HUDEP-2 (cell line): ENCODE results near the gene BBC3.
"Not testable (repeated sequence)": the region's sequence is repeated elsewhere in the genome, so short reads cannot be mapped to it uniquely, and the experiment has no call there.

Source experiments
- DNase-seq, 76 experiments: peaks; one replicate each; lab custom pipeline; 2025; ENCODE audit not compliant: unreplicated experiment in 76 of 76; lab: John Stamatoyannopoulos, UW

BBC3 gene

DNA sequence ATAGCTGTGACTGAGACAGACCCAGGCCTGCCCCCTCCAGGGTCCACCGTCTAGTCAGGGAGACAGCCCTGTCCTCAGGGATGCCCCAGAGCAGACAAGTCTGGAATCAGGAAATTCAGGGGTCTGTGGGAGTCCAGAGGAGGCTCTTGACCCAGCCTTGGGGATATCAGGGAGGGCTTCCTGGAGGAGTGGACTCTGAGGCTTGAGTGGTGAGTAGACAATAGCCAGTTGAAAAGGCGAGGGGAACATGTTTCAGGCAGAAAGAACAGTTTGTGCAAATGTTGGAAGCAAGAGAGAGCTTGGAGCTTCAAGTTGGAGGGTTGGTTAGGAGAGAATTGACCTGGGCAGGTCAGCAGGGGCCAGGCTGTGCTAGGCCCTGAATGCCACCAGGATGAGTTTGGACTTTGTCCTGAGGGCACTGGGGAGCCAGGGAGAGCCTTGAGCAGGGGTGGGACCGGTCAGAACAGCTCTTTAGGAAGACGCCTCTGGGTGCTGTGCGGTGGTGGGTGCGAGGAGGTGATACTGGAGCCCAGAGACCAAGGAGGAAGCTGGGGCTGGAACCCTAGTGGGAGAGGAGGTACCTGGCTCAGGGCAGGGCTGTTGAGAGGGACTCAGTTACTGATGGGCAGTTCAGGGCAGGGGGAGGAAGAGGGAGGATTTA lies 28.0 kb upstream of the BBC3 start:
- no peak for DNase-seq

DNA sequence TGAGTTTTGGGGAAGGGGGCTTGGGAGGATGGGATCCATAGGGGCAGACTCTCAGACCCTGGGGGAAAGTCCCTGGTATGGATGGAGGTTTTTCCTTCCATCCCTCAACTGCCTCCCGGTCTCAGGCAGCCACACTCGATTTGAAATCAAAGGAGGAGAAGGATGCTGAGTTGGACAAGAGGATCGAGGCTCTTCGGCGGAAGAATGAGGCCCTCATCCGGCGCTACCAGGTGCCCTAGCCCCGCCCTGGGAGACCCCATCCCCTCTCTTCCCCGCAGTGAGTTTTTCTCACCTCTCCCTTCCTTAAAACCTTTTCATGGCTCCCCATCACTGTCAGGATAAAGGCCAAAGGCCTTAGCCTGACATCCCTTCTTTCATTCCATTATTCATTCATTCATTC lies 27.4 kb upstream of the BBC3 start:
- DNase-seq: no peak

DNA sequence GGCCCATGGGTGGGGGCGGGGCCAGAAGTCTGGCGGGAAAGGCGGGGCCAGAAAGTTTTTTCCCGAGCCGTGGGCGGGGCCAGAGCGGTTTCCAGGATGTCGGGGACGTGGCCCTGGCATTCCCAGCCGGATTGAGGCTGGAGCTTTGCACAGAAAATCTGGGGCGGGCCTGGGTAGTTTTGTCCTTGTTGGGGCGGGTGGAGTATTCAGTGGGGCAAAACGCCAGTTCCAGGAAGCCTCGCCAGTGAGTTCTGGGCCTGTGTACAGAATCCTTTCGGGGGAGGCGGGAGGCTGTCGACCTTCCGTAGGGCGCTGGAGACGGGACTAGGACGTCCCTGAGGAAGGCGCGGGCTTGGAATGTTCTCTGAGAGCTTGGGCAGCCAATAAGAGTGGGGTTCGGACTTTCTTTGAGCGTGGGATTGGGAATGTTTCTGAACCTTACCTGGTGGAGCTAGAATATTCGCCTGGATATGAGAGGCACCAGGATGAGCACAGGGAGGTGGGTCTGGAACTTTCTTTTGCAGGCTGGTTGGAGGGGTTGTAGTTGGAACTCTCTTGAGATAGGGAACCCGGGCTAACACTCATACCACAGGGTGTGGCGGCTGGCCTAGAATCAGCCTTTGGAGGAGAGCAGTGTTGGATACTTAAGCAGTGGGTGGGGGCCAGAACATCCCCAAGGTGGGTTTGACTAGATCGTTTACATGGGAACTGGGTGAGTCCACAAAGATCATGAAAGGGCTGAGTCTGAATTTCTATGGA lies 26.6 kb upstream of the BBC3 start:
- DNase-seq: peak in 18 of 76 experiments; percentile 7 to 54 (median 25)

GRCh38 chr19:47256693-47257410 lies 25.9 kb upstream of the BBC3 start:
- peak; percentile 90 to 100 (median 100) for DNase-seq

DNA sequence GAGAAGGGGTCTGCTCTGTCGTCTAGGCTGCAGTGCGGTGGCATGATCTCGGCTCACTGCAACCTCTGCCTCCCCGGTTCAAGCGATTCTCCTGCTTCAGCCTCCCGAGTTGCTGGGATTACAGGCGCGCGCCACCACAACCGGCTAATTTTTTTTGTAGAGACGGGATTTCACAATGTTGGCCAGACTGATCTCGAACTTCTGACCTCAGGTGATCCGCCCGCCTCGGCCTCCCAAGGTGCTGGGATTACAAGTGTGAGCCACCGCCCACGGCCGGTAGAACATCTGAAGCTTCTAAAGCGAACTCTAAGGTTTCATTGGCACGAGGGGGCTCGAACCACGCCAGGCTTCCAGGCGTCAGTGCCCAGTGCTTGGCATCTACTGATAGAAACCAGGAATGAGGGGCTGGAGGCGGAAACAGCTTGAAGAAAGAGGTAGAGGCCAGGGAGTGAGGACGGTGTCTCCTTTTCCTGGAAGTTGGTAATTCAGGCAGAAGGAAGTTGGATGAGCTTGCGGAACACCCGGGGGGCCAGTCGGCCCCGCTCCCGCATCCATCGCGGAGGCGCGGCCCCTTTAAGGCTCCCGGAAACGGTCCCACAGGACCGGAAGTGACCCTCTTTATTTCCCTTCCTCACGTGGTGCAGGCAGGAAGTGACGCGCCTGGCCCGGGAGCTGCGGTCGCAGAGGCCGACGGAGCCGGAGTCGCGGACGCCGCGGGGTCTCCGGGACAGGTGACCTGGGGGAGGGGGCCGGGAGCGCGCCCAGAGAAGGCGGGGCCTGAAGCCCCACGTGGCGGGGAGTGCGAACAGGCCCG lies 25.1 kb upstream of the BBC3 start, which contains the start of gene CCDC9:
Gene CCDC9 (plus strand): TSS at position 647 of the 814 bp plus-strand sequence. CDS start 1,876 bp downstream, outside the sequence.
- peak in 75 of 76 experiments; percentile 58 to 100 (median 98) for DNase-seq

DNA sequence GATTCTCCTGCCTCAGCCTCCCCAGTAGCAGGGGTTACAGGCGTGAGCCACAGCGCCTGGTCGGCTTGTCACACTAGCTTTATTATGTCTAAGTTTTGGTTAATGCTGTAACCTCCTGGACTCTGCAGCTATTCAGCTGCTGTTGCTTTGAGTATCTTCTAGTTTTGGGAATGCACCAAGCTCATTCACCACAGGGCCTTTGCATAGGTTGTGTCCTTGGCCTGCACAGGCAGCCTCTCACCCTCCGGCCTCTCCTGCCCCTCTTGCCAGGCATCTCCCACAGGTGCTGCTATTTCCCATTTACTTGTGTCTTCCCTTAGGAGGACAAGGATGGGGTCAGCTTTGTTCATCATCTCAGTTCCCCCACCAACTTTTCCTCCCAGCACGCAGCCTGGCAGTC lies 23.0 kb upstream of the BBC3 start:
- no peak for DNase-seq

DNA sequence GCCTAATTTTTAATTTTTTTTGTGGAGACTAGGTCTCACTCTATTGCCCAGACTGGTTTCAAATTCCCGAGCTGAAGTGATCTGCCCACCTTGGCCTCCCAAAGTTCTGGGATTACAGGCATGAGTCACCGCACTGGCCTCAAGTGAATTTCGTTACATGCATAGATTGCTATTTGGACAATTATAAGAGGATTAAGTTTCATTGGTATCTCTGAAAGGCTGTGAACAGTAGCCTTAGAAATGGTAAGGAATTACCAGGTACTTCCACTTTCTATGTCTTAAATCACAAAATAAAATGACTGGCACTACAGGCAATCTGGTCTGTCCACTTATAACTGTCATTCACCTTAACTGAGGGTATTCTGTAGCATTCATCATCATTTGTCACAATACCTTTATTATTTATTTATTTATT lies 22.5 kb upstream of the BBC3 start:
- DNase-seq: no peak

DNA sequence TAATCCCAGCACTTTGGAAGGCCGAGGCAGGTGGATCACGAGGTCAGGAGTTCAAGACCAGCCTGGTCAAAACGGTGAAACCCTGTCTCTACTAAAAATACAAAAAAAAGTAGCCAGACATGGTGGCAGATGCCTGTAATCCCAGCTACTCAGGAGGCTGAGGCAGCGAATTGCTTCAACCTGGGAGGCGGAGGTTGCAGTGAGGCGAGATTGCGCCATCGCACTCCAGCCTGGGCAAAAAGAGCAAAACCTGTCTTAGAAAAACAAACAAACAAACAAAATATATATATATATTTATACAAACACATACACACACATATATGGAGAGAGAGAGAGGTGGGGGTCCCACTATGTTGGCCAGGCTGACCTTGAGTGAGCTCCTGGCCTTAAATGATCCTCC lies 22.0 kb upstream of the BBC3 start:
- DNase-seq: not testable (repeated sequence)

DNA sequence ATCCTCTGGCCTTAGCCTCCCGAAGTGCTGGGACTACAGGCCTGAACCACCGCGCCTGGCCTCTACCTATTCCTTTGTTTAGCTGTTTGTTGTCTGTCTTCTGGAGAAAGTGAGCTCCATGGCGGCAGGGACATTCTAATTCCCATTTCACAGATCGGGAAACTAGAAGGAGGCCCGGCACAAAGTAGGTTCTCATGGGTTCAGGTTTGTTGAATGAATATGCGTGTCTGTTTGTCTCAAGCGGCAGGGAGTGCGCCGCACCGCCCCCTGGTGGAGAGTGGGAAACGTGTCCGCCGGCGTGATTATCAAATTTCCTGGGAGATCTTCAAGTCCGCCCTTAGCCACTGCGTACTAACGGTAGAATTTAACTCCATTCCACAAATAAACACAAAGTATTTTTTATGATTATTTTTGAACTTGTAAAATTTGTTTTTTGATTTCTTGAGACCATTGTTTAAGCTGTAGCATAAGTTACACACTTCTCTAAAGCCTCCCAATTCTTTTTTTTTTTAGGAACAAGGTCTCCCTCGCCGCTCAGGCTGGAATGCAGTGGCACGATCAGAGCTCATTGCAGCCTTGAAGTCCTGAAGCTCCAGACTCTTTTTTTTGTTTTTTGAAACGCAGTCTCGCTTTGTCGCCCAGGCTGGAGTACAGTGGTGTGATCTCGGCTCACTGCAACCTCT lies 16.4 kb upstream of the BBC3 start:
- peak in 74 of 76 experiments; percentile 25 to 94 (median 76) for DNase-seq

- peak; percentile 71 to 99 (median 98) for DNase-seq
These were observed 13.0 kb upstream of the BBC3 start for GRCh38 chr19:47243776-47244547.

DNA sequence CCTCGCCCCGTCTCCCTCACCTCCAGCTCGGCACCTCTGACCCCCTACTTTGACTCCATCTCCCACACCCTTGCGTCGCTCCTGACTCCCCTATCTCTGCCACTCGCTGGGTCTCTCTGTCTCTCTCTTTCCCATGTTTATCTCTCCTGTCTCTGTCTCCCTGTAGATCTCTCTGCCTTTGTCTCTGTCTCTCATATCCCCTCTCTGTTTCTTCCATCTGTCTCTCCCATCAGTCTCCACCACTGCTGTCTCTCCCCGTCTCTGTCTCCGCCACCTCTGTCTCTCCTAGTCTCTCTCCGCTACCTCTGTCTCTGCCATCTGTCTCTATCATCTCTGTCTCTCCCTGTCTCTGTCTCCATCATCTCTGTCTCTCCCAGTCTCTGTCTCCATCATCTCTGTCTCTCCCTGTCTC lies 12.4 kb upstream of the BBC3 start:
- peak in 4 of 76 experiments; percentile 47 to 60 (median 57) for DNase-seq

DNA sequence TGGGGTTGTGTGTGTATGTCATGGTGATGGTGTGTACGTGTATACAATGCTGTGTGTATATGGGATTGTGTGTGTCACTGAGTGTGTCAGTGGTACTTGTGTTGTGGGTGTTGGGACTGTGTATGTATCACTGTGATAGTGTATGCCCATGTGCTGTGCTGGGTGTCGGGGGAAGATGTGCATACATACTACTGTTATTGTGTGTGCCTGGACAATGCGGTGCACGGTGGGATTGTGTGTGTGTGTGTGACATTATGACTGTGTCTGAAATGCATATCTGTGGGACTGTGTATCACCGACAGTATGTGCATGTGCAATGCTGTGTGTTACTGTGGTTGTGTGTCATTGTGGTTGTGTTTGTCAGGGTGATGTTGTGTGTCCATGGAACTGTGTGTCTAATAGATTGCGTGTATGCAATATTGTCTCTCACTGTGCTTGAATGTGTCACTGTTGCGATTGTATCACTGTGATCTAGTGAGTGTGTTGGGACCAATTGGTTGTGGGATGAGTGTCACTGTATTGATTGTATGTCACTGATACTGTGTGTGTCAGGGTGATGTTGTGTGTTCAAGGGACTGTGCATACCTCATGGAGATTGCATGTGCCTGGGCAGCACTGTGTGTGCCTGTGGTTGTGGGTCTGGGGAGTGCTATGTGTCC lies 11.0 kb upstream of the BBC3 start:
- DNase-seq: peak in 3 of 76 experiments; percentile 9 to 13 (median 12)

GRCh38 chr19:47240996-47241918 lies 10.3 kb upstream of the BBC3 start:
- DNase-seq: peak in 63 of 76 experiments; percentile 8 to 86 (median 69)

DNA sequence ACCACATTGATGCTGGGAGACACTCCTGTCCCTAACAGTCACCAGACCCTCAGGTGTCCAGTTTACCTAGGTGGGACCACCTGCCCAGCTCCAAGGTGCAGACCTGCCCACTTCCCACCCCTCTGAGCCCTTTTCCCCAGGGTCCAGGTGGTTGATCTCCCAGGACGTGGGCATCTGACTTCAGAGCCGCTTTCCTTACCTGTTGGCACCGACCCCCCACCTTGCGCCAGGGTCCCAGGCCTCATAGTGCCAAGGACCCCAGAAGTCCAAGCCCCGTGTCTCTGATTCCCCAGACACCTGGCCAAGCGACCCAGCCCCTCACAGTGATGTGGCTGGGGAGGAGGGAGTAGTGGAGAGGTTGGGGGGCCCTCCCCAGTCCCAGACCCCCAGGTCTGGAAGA lies 9.6 kb upstream of the BBC3 start:
- DNase-seq: no peak

- peak in 11 of 76 experiments; percentile 11 to 38 (median 20) for DNase-seq
These were observed 8.8 kb upstream of the BBC3 start for GRCh38 chr19:47239610-47240296.

DNA sequence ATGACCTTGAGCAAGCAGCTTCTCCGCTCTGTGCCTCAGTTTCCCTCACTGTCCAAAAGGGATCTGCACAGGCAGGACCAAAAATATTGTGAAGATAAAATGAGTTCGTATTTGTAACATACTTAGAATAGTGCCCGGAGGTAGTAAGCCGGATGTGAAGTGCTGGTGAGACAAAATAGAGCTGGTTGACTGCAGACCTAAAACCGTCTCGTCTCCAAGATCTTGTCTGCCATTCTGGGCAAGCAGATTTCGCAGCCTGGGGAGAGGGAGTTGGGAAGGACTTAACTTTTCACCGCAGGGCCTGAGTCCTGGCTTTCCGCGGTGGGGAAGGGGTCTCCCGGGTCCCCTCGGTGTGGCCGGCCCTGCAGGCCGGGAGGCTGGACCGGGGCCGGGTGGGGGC lies 8.2 kb upstream of the BBC3 start:
- no peak for DNase-seq
